GM12891 (cell line): ENCODE results near the gene ERGIC1.

ENCODE experiments used
- PAX5 ChIP-seq: IDR thresholded peaks from 2 replicates; pipeline ENCODE4 v1.6.1; 2011; ENCODE audit warnings: low read length, moderate library complexity, mild to moderate bottlenecking; ENCODE audit not compliant: insufficient read depth, severe bottlenecking
- POLR2A ChIP-seq: IDR thresholded peaks from 2 replicates; pipeline ENCODE4 v1.6.1; 2011; ENCODE audit warnings: low read depth, low read length, control low read depth
- POLR2AphosphoS5 ChIP-seq: IDR thresholded peaks from 2 replicates; pipeline ENCODE4 v1.6.1; 2011; ENCODE audit warnings: low read depth, low read length, control low read depth
- POU2F2 ChIP-seq: IDR thresholded peaks from 2 replicates; pipeline ENCODE4 v1.6.1; 2011; ENCODE audit warnings: low read depth, mild to moderate bottlenecking, control low read depth, low read length, moderate library complexity
- SPI1 ChIP-seq: IDR thresholded peaks from 2 replicates; pipeline ENCODE4 v1.6.1; 2011; ENCODE audit warnings: low read depth, low read length, control low read depth
- TAF1 ChIP-seq: IDR thresholded peaks from 2 replicates; pipeline ENCODE4 v1.6.1; 2011; ENCODE audit warnings: low read depth, low read length, control low read depth

GRCh38 chr5:172800088-172800551 lies 33.9 kb upstream of the ERGIC1 start:
- TF ChIP-seq SPI1, result no peak
- no peak for TF ChIP-seq POLR2AphosphoS5
- no peak for TF ChIP-seq POLR2A
- TF ChIP-seq TAF1, result no peak
- TF ChIP-seq POU2F2, result no peak
- no peak for TF ChIP-seq PAX5
